GM18858 (cell line): ENCODE measurements around the gene IFNA2.
A peak's percentile ranks its signal among the peaks of the same experiment; 100 is the strongest.
"Not testable (repeated sequence)": the region's sequence is repeated elsewhere in the genome, so short reads cannot be mapped to it uniquely, and the experiment has no call there.

Experiments
- ATAC-seq: cut with Tn5 transposase; IDR thresholded peaks from one replicate; pipeline ENCODE4 v1.9.1; 2021; ENCODE audit not compliant: unreplicated experiment

Gene IFNA2

GRCh38 chr9:21383627-21384026 lies 1.6 kb downstream of the IFNA2 start:
- ATAC-seq: no peak

- ATAC-seq: peak; percentile 98
Measured at GRCh38 chr9:21381448-21382339, 3.5 kb downstream of the IFNA2 start.

DNA sequence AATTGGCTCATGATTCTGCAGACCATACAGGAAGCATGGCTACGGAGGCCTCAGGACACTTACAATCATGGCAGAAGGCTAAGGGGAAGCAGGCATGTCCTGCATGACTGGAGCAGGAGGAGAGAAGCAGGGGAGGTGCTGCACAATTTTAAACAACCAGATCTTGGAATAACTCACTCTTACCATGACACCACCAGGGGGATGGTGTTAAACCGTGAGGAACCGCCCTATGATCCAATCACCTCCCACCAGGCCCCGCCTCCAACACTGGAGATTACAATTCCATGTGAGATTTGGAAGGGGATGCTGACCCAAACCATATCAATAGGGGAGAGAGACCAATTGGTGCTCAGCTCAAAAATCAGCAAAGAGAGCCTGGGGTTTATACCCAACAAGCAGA lies 13.7 kb downstream of the IFNA2 start:
- ATAC-seq: not testable (repeated sequence)

DNA sequence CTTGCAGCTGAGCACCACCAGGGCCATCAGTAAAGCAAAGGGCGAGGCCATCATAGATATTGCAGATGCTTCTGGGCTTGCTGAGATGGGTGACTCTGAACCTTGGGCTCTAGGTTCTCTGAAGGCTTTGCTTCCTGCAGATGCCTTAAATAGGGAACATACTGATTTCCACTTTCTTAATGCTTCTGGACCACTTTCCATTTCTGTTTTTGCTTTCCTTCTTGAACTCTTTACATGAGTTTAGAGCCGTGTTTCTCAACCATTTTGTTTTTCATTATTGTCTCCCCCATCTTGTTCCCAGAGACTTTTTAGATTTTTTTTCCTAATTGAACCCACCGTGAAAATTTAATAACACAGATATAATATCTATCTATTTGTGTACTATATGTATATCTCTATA lies 17.2 kb downstream of the IFNA2 start, which contains the start of gene IFNA13:
Gene IFNA13, minus strand, starts transcription at position 101 of the 400 bp plus-strand sequence. Its CDS starts 47 bp downstream, at position 54.
- ATAC-seq: no peak

- peak; percentile 97 for ATAC-seq
Measured at GRCh38 chr9:21367169-21367568, 18.0 kb downstream of the IFNA2 start.

GRCh38 chr9:21362287-21362686 lies 22.9 kb downstream of the IFNA2 start:
- ATAC-seq: no peak

DNA sequence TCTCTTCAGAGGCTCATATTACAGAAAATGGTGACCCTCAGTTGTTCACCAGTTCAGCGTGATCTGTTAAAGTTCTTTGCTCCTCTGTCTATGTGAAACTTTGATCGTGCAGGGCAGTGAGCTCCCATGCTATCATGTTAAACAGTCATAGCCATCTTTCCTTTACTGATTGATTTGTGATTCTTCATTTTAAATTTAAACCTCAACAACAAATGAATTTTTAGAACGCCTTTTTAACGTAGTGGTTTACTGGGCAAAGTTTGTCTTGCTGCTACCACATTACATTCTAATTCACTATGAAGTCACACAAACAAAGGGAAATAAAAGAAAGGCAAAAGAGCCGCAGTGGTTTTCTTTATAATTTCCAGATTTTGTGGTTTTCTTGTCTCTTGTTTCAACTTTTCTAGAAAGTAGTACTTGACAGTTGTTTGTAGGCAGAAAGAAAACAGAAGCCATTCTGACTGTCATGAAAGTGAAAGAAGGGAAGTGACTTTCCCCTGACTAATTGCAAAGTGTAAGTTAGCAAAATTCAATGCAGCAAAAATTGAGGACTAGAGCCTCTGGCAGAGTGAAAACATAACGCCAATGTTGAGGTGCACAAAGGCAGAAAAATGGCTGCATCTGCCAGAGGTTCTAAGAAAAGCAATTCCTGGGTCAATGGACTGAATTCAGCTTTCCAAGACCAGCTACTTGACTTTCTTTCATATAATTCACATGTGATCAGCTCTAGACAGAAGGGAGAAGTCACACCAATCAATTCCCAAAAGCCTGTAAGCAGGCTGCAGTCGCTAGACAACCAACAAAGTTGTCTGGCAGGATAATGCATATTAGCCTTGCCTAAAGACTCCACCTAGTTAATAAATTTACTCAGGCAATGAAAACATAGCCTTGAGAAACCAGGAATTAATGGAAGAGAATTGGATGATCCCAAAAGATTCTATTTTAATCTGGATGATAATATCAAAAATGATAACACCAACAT lies 27.4 kb downstream of the IFNA2 start:
- peak; percentile 92 for ATAC-seq

- no peak for ATAC-seq
Measured at GRCh38 chr9:21350787-21351186, 34.4 kb downstream of the IFNA2 start, which contains the start of gene IFNA6. Gene IFNA6, minus strand, starts transcription at chr9:21350887. Its CDS starts 0 bp downstream, at chr9:21350887.

GRCh38 chr9:21348430-21348970 lies 36.7 kb downstream of the IFNA2 start:
- no peak for ATAC-seq

DNA sequence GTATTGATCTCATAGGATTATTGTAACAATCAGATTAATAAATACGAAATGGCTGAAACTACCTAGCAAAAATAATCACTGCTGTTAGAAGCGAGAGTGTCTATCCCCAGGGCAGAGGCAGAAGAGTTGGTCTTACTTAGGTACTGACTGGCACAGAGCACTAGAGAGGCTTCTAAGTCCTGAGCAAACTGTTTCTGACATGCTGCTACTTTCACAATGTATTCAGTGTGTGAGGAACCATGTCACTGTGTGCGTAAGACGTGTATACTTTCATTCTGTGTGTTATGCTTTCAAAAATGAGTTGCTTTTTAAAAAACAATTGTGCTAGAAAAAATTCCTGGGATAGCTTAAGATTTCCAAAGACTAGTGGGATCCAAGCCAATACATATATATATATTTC lies 44.5 kb downstream of the IFNA2 start:
- ATAC-seq: no peak

- no peak for ATAC-seq
Measured at GRCh38 chr9:21336457-21336856, 48.7 kb downstream of the IFNA2 start.

DNA sequence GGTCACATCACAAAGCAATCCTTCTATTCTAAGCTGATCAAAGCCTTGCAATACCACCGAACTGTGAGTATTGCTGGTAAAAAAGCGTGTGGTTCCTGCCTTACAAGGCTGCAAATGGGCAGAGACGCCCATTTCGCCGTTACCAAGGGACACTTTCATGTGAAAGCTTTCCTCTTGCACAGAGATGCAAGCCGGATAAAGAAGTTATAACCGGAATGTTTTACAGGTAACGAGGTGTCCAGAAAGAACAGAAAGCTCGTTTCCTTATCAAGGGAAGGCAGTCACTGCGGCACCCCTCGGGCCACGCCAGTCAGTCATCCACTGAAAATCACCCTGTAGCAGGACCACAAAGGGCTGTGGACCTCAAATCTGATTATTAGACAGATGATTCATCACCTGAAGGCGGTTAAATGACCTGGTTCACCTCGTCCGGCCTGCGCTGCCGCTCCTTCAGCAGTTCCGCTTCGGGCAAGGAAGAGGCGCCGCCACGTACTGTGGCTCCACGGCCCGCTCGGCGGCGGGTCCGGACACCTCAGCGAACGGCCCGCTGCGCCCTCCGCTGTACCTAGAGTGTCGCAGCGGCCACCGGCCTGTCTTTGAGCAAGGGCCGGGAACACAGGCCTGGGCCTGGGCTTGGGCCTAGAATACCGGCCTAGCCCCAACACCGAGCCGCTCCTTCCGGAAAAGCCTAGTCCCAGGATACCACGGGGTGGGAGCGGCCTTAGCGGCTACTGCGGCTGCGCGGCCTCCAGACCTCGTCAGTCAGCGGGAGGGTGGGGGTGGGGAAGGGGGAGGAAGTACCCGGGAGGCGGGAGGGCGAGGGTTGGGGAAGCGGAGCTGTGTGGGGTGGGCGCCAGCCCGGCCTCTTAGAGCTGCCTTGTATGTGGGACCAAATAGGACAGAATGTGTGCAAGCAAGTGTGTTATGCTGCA lies 50.2 kb downstream of the IFNA2 start, which contains the start of gene KLHL9:
Gene KLHL9, minus strand, starts transcription at position 704 of the 932 bp plus-strand sequence. Its CDS starts 545 bp downstream, at position 159.
- peak; percentile 80 for ATAC-seq
